Measurements from ENCODE around the gene TMED4. TPM values are rescaled to one million over a fixed set of nuclear protein-coding genes. Genes with fewer than 3 reads are reported as not detected.

TMED4 gene
- total and polyA plus RNA-seq, 10 of the 15 experiments (the other 5 are each of a cell fraction or from before 2014, with no cell fraction given) = 20.8 to 71.3 (median 51.0) TPM

GRCh38 chr7:44603193-44603592 lies 21.2 kb upstream of the TMED4 start:
- whole genome bisulfite sequencing (ENCODE audit: insufficient coverage, insufficient replicate concordance, low lambda C conversion rate, missing lambda C conversion rate) = 71% methylated on average over 6 of the region's 6 CpGs

More at GRCh38 chr7:44603193-44603592, 21.2 kb upstream of the TMED4 start:
- SMC1A ChIA-PET (ENCODE audit: uncharacterized antibody, unreplicated experiment) = interaction anchor here (1.2 to 2.5 kb wide), 3 partner anchors 26 to 241 kb away, joined by 4 to 8 read pairs (median 4); no protein-coding TSS in a partner anchor
- intact Hi-C loops (cut with micrococcal nuclease; ENCODE audit: unreplicated experiment) (no loop called here), in situ Hi-C loops (cut with MboI) (no loop called here)
- H3K4me3 ChIP-seq = no peak overlapping the region
- TF ChIP-seq RAD21 (IDR thresholded peaks at IDR 0.05; ENCODE audit: insufficient read depth, low read depth, low read length) = no peak
- TF ChIP-seq CEBPB (IDR thresholded peaks at IDR 0.05; ENCODE audit: borderline replicate concordance in 1 of 2, low read depth in 2 of 2, low read length in 2 of 2) = no peak
- TF ChIP-seq ZBED1 (IDR thresholded peaks at IDR 0.05; ENCODE audit: borderline replicate concordance) = no peak
- no peak for TF ChIP-seq NFIC (IDR thresholded peaks at IDR 0.05; ENCODE audit: low read depth, low read length)
- no peak for TF ChIP-seq NFYB (IDR thresholded peaks at IDR 0.05; ENCODE audit: insufficient read depth, low read depth, low read length)
- no peak for TF ChIP-seq NR2C1 (IDR thresholded peaks at IDR 0.05)
- no peak for TF ChIP-seq RELA (IDR thresholded peaks at IDR 0.05; ENCODE audit: borderline replicate concordance, partially characterized antibody)
- no peak for TF ChIP-seq E2F4 (IDR thresholded peaks at IDR 0.05; ENCODE audit: low read depth, low read length)
- no peak for TF ChIP-seq BCL11A (IDR thresholded peaks at IDR 0.05; ENCODE audit: low read depth, low read length)
- no peak for TF ChIP-seq IKZF1 (conservative IDR thresholded peaks at IDR 0.05)
- no peak for TF ChIP-seq SREBF2 (IDR thresholded peaks at IDR 0.05; ENCODE audit: low read length)
- TF ChIP-seq PAX8 (IDR thresholded peaks at IDR 0.05) = no peak
- TF ChIP-seq E4F1 (IDR thresholded peaks at IDR 0.05; ENCODE audit: borderline replicate concordance, partially characterized antibody) = no peak
- TF ChIP-seq RFX5 (IDR thresholded peaks at IDR 0.05; ENCODE audit: low read depth, low read length) = no peak
- BruUV-seq (replicated peaks) = no TSS peak
- no peak overlapping the region for H2AFZ ChIP-seq (ENCODE audit: control insufficient read depth, low read depth, low read length)
- POLR2A ChIA-PET = interaction anchor here (0.9 to 7.8 kb wide), 3 partner anchors 21 to 34 kb away, joined by 3 to 95 read pairs (median 5); partner anchors contain the start of genes DDX56 and TMED4
- H3K9ac ChIP-seq (ENCODE audit: control insufficient read depth, insufficient read depth, low read length) = no peak overlapping the region
- CTCF ChIA-PET = interaction anchor here (1.1 kb wide), 1 partner anchor 34 kb away, joined by 3 read pairs; no protein-coding TSS in a partner anchor
- no peaks in the 10 kb centered on the region for H3K9me3 ChIP-seq (replicated peaks; ENCODE audit: control insufficient read depth, insufficient read depth, low read length)
- H3K27me3 ChIP-seq (replicated peaks in 1 of 2; ENCODE audit: control insufficient read depth in 2 of 2, insufficient read depth in 2 of 2, low read length in 1 of 2) = no peaks in the 10 kb centered on the region
- no peak for FAIRE-seq
- H3K4me1 ChIP-seq (ENCODE audit: control insufficient read depth, insufficient read depth, low read length) = peaks cover 13% of the 10 kb centered on the region
- H3K79me2 ChIP-seq (ENCODE audit: control insufficient read depth, insufficient read depth, low read length) = peaks cover 14% of the 10 kb centered on the region
- no peak for ATAC-seq
- no peak for DNase-seq (ENCODE audit: low read depth, low spot score)
- RAD21 ChIA-PET (ENCODE audit: unreplicated experiment) = interaction anchor here (0.7 to 1.2 kb wide), 2 partner anchors 26 to 104 kb away, joined by 3 to 4 read pairs; no protein-coding TSS in a partner anchor
- no peaks in the 10 kb centered on the region for H3K36me3 ChIP-seq (ENCODE audit: control insufficient read depth in 2 of 2, insufficient read depth in 2 of 2, low read length in 1 of 2)
- H4K20me1 ChIP-seq (ENCODE audit: control insufficient read depth, insufficient read depth) = no peaks in the 10 kb centered on the region
- H3K4me2 ChIP-seq (ENCODE audit: control insufficient read depth, insufficient read depth) = no peak overlapping the region
- no peak overlapping the region for H3K27ac ChIP-seq (ENCODE audit: control insufficient read depth, insufficient read depth)
